ENCODE results near the gene RENBP. TPM values are rescaled to one million over a fixed set of nuclear protein-coding genes. Genes with fewer than 3 reads are reported as not detected.

Gene RENBP
- total and polyA plus RNA-seq, 8 donors, result 0.43 to 7.5 (median 2.4) TPM

- Histone ChIP-seq H3K27me3 (peaks cover 0 to 2% (median 0%) of the 10 kb centered on the region in 4 donors), H3K4me3 (no peak overlapping the region), H3K36me3 (peaks cover 0 to 10% (median 7%) of the 10 kb centered on the region in 3 donors), H3K27ac (no peak overlapping the region), H3K4me1 (no peaks in the 10 kb centered on the region), H3K9me3 (no peaks in the 10 kb centered on the region)
- FAIRE-seq (no peak), ATAC-seq (no peak), DNase-seq (no peak)
- TF ChIP-seq, protein P1, sequence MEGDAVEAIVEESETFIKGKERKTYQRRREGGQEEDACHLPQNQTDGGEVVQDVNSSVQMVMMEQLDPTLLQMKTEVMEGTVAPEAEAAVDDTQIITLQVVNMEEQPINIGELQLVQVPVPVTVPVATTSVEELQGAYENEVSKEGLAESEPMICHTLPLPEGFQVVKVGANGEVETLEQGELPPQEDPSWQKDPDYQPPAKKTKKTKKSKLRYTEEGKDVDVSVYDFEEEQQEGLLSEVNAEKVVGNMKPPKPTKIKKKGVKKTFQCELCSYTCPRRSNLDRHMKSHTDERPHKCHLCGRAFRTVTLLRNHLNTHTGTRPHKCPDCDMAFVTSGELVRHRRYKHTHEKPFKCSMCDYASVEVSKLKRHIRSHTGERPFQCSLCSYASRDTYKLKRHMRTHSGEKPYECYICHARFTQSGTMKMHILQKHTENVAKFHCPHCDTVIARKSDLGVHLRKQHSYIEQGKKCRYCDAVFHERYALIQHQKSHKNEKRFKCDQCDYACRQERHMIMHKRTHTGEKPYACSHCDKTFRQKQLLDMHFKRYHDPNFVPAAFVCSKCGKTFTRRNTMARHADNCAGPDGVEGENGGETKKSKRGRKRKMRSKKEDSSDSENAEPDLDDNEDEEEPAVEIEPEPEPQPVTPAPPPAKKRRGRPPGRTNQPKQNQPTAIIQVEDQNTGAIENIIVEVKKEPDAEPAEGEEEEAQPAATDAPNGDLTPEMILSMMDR (IDR thresholded peaks at IDR 0.05), result no peak
- intact Hi-C loops (cut with DNase I), result no loop called here
- WGBS, 2 donors, result 80 to 88% methylated on average over 24 of the region's 24 CpGs
These were observed 1.8 kb upstream of the RENBP start for GRCh38 chrX:153945956-153946943.

DNA sequence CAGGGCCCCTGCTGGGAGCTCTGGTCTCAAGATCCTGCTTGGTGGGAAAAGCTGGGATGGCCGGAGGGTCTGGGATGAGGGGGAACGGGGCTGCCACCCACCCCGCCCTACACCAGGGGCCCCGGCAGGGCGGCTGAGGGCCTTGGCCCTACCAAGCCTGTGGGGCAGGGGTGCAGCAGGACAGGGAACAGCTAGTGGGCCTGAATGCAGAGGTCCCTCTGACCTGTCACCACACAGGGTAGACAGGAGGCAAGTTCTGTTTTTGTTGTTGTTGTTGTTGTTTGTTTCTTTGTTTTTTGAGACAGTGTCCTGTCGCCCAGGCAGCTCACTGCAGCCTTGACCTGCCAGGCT lies 332 bp upstream of the RENBP start:
- intact Hi-C loops (cut with DNase I), result no loop called here
- H3K4me1 ChIP-seq, result no peaks in the 10 kb centered on the region
- DNase-seq, result no peak
- ATAC-seq, result no peak
- no peak overlapping the region for H3K4me3 ChIP-seq
- H3K27ac ChIP-seq, result no peak overlapping the region
- no peaks in the 10 kb centered on the region for H3K9me3 ChIP-seq
- no peak for FAIRE-seq
- WGBS, 2 donors, result 61 to 62% methylated on average over 6 of the region's 6 CpGs
- peaks cover 0 to 2% (median 0%) of the 10 kb centered on the region in 4 donors for H3K27me3 ChIP-seq
- TF ChIP-seq, protein P1 (IDR thresholded peaks at IDR 0.05), result no peak
- no peaks in the 10 kb centered on the region for H3K36me3 ChIP-seq

GRCh38 chrX:153941336-153942252 lies 2.8 kb downstream of the RENBP start:
- FAIRE-seq, result no peak
- TF ChIP-seq, protein P1 (IDR thresholded peaks at IDR 0.05), result no peak
- H3K4me1 ChIP-seq, result no peaks in the 10 kb centered on the region
- H3K4me3 ChIP-seq, result no peak overlapping the region
- intact Hi-C loops (cut with DNase I), result no loop called here
- no peak for DNase-seq
- H3K36me3 ChIP-seq, result no peaks in the 10 kb centered on the region
- 50 to 74% methylated on average over 22 to 23 of the region's 23 CpGs for WGBS, 2 donors
- peaks cover 0 to 2% (median 0%) of the 10 kb centered on the region in 4 donors for H3K27me3 ChIP-seq
- ATAC-seq, result no peak
- H3K27ac ChIP-seq, result no peak overlapping the region
- no peaks in the 10 kb centered on the region for H3K9me3 ChIP-seq

DNA sequence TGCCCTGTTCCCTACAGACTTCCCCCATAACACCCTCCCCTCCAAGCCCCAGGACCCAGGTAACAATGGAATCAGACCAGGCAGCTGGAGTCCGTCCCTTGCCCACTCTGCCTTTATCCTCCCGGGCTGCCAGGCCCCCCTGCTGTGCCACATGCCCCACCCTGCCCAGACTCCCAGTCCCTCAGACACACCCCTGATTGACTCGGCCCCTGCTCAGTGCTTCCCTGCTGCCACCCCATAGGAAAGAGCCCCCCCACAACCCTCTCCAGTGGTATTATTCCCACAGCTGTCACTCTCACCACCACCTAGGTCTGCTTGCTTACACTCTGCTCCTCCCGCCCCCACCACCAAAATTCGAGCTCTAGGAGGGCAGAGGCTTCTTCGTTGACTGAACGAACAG lies 4.9 kb downstream of the RENBP start:
- intact Hi-C loops (cut with DNase I), result loop anchor here in 1 of 3 donors (10.0 kb wide), 1 partner anchor 65 kb away; no protein-coding TSS in a partner anchor
- no peaks in the 10 kb centered on the region for H3K4me1 ChIP-seq
- H3K27ac ChIP-seq, result no peak overlapping the region
- no peak for ATAC-seq
- WGBS, 2 donors, result 55 to 60% methylated on average over 7 of the region's 7 CpGs
- TF ChIP-seq, protein P1 (IDR thresholded peaks at IDR 0.05), result no peak
- H3K9me3 ChIP-seq, result no peaks in the 10 kb centered on the region
- no peak for FAIRE-seq
- H3K36me3 ChIP-seq, result no peaks in the 10 kb centered on the region
- H3K27me3 ChIP-seq, result peaks cover 0 to 2% (median 0%) of the 10 kb centered on the region in 4 donors
- no peak for DNase-seq
- H3K4me3 ChIP-seq, result no peak overlapping the region

Data from pancreas (tissue), 10 donors.